HCT116 (cell line): ENCODE measurements around the gene RNU6-9. TPM values are rescaled to one million over a fixed set of nuclear protein-coding genes. Genes with fewer than 3 reads are reported as not detected.

Experiments
- ATAC-seq: fragments of 200-7000 bp; cut with Tn5 transposase; 2 replicates; pipeline ENCODE4 v1.9.1; 2020; ENCODE audit warnings: mild to moderate bottlenecking, moderate library complexity
- BruUV-seq: library from RNA; stranded (reverse); fragments of 400-500 nt; replicated peaks from 2 replicates; lab custom pipeline; 2021; lab: Mats Ljungman, UMichigan
- CTCF ChIA-PET: fragments of 300-600 bp; sonication (Branson Sonifier 250); formaldehyde crosslinking; loops from one replicate; lab custom pipeline; 2021; ENCODE audit warnings: antibody characterized with exemption; lab: Charles Lee
- POLR2A ChIA-PET: fragments of 300-600, 350-600 bp; sonication (Branson Sonifier 250); formaldehyde crosslinking; loops from one replicate; lab custom pipeline; 2021; ENCODE audit warnings: antibody characterized with exemption; lab: Charles Lee
- RAD21 ChIA-PET, 2 experiments: fragments of 300-600 bp; sonication (Branson Sonifier 250); formaldehyde crosslinking; loops; one replicate each; lab custom pipeline; 2023; ENCODE audit warnings: low total read pairs in 2 of 2; ENCODE audit not compliant: uncharacterized antibody in 2 of 2, unreplicated experiment in 2 of 2, low non-redundant PET in 1 of 2; lab: Charles Lee
- DNase-seq: peaks from one replicate; pipeline ENCODE4 v3.0.0-alpha.2; 2010; ENCODE audit warnings: low read depth, low spot score
- H2AFZ ChIP-seq: fragments of 200-600 bp; shearing (Covaris generic), sonication (generic); 2 replicates; pipeline ENCODE4 v1.6.1; 2017; ENCODE audit warnings: low read depth, mixed run types, mixed read lengths, antibody characterized with exemption, low read length; ENCODE audit not compliant: poor library complexity, severe bottlenecking
- H3K27ac ChIP-seq: 2 replicates; pipeline ENCODE4 v1.5.1; 2012; ENCODE audit warnings: low read depth, low read length
- H3K27me3 ChIP-seq: fragments of 200-600 bp; sonication (generic); 2 replicates; pipeline ENCODE4 v1.6.1; 2016; ENCODE audit warnings: mixed run types, low read length, mixed read lengths; ENCODE audit not compliant: insufficient read depth
- H3K36me3 ChIP-seq, 2 experiments: fragments of 200-500 bp in 1 of 2; fragments of 200-600 bp in 1 of 2; sonication (Bioruptor generic) in 1 of 2; sonication (generic) in 1 of 2; 2 replicates each; pipeline versions ENCODE4 v1.5.1 to v1.6.1; 2014 to 2016; ENCODE audit warnings: low read length in 2 of 2, inconsistent platforms in 1 of 2, mixed read lengths in 1 of 2, mixed run types in 1 of 2; ENCODE audit not compliant: insufficient read depth in 2 of 2, control insufficient read depth in 1 of 2
- H3K4me1 ChIP-seq, 2 experiments: fragments of 200-600 bp in 1 of 2; sonication (generic) in 1 of 2; 2 replicates each; pipeline versions ENCODE4 v1.5.1 to v1.6.1; 2012 to 2017; ENCODE audit warnings: low read length in 2 of 2, inconsistent platforms in 1 of 2, mild to moderate bottlenecking in 1 of 2, mixed read lengths in 1 of 2, mixed run types in 1 of 2, moderate library complexity in 1 of 2; ENCODE audit not compliant: insufficient read depth in 2 of 2, control insufficient read depth in 1 of 2
- H3K4me2 ChIP-seq: fragments of 200-600 bp; sonication (generic); 2 replicates; pipeline ENCODE4 v1.6.1; 2017; ENCODE audit warnings: mixed run types, low read length, mixed read lengths
- H3K4me3 ChIP-seq, 2 experiments: fragments of 200-600 bp in 1 of 2; sonication (generic) in 1 of 2; replicated peaks in 1 of 2; 2 replicates each; pipeline ENCODE4 v1.5.1; 2011 to 2016; ENCODE audit warnings: low read length in 2 of 2, control low read depth in 1 of 2, low read depth in 1 of 2, mild to moderate bottlenecking in 1 of 2, mixed read lengths in 1 of 2, mixed run types in 1 of 2
- H3K79me2 ChIP-seq: fragments of 200-600 bp; sonication (generic); 2 replicates; pipeline ENCODE4 v1.6.1; 2017; ENCODE audit warnings: mild to moderate bottlenecking, mixed run types, low read length, moderate library complexity, mixed read lengths; ENCODE audit not compliant: insufficient read depth
- H3K9ac ChIP-seq: fragments of 200-600 bp; sonication (generic); 2 replicates; pipeline ENCODE4 v1.6.1; 2016; ENCODE audit warnings: low read length, mixed read lengths
- H3K9me2 ChIP-seq: fragments of 200-600 bp; sonication (generic), shearing (Covaris generic); 2 replicates; pipeline ENCODE4 v1.6.1; 2017; ENCODE audit warnings: mixed run types, mild to moderate bottlenecking, moderate library complexity; ENCODE audit not compliant: insufficient read depth
- H3K9me3 ChIP-seq, 2 experiments: fragments of 200-500 bp in 1 of 2; fragments of 200-600 bp in 1 of 2; sonication (Bioruptor generic) in 1 of 2; sonication (generic) in 1 of 2; 2 replicates each; pipeline ENCODE4 v1.6.1; 2014 to 2017; ENCODE audit warnings: low read length in 2 of 2, mixed read lengths in 2 of 2, inconsistent platforms in 1 of 2, low read depth in 1 of 2, mild to moderate bottlenecking in 1 of 2, mixed run types in 1 of 2, moderate library complexity in 1 of 2; ENCODE audit not compliant: control insufficient read depth in 1 of 2, insufficient read depth in 1 of 2
- H4K20me1 ChIP-seq: fragments of 200-600 bp; sonication (generic), shearing (Covaris generic); 2 replicates; pipeline ENCODE4 v1.6.1; 2017; ENCODE audit warnings: mixed run types, mild to moderate bottlenecking, moderate library complexity; ENCODE audit not compliant: insufficient read depth
- CBX3 ChIP-seq: IDR thresholded peaks from 2 replicates; pipeline ENCODE4 v1.6.1; 2012; ENCODE audit warnings: low read depth
- CTCF ChIP-seq, 3 experiments: fragments of 200-600 bp in 1 of 3; sonication (generic) in 1 of 3; IDR thresholded peaks in 2 of 3; conservative IDR thresholded peaks in 1 of 3; 2 replicates each; pipeline ENCODE4 v1.5.1; 2012 to 2017; ENCODE audit warnings: low read depth in 2 of 3, low read length in 2 of 3, antibody characterized with exemption in 1 of 3, borderline replicate concordance in 1 of 3, control low read depth in 1 of 3, mild to moderate bottlenecking in 1 of 3, mixed read lengths in 1 of 3, mixed run types in 1 of 3, moderate library complexity in 1 of 3; ENCODE audit not compliant: insufficient read depth in 1 of 3
- ELF1 ChIP-seq: IDR thresholded peaks from 2 replicates; pipeline ENCODE4 v1.6.1; 2012; ENCODE audit warnings: low read depth, borderline replicate concordance
- EZH2phosphoT487 ChIP-seq: fragments of 200-600 bp; IDR thresholded peaks from 2 replicates; pipeline ENCODE4 v1.6.1; 2018; ENCODE audit warnings: antibody characterized with exemption, borderline replicate concordance
- JUND ChIP-seq: IDR thresholded peaks from 2 replicates; pipeline ENCODE4 v1.6.1; 2012
- POLR2AphosphoS5 ChIP-seq: IDR thresholded peaks from 2 replicates; pipeline ENCODE4 v1.6.1; 2011; ENCODE audit warnings: mild to moderate bottlenecking, low read depth, low read length, moderate library complexity
- RAD21 ChIP-seq: IDR thresholded peaks from 2 replicates; pipeline ENCODE4 v1.6.1; 2012; ENCODE audit warnings: low read depth, mild to moderate bottlenecking
- SRF ChIP-seq: IDR thresholded peaks from 2 replicates; pipeline ENCODE4 v1.6.1; 2012; ENCODE audit warnings: low read depth
- ZFX ChIP-seq: fragments of 450-650 bp; IDR thresholded peaks from 2 replicates; pipeline ENCODE4 v1.6.1; 2017
- intact Hi-C: fragments of 100-400 bp; cut with micrococcal nuclease; formaldehyde crosslinking; loops from 2 replicates; pipeline ENCODE4 v1.10.0; 2022
- total RNA-seq: library from RNA; stranded (reverse); gene quantifications from one replicate; pipeline ENCODE4 v1.2.1, GENCODE V29; 2021; ENCODE audit not compliant: unreplicated experiment
- TF ChIP-seq, protein P1 (sequence below): IDR thresholded peaks from 2 replicates; pipeline ENCODE4 v1.6.1; 2012
- TF ChIP-seq, protein P2 (sequence below): IDR thresholded peaks from 2 replicates; pipeline ENCODE4 v1.6.1; 2012

RNU6-9 gene
- total RNA-seq, 1 experiment from 2014 or later, result not detected

- TF ChIP-seq RAD21 (no peak), POLR2AphosphoS5 (no peak), JUND (no peak), EZH2phosphoT487 (no peak), CTCF (IDR thresholded peaks at IDR 0.05 in 2 of 3, conservative IDR thresholded peaks at IDR 0.05 in 1 of 3; ENCODE audit: borderline replicate concordance in 1 of 3, insufficient read depth in 1 of 3, low read depth in 2 of 3, low read length in 2 of 3) (no peak)
These were observed 3.1 kb downstream of the RNU6-9 start (continued) for GRCh38 chr19:896434-896833.

DNA sequence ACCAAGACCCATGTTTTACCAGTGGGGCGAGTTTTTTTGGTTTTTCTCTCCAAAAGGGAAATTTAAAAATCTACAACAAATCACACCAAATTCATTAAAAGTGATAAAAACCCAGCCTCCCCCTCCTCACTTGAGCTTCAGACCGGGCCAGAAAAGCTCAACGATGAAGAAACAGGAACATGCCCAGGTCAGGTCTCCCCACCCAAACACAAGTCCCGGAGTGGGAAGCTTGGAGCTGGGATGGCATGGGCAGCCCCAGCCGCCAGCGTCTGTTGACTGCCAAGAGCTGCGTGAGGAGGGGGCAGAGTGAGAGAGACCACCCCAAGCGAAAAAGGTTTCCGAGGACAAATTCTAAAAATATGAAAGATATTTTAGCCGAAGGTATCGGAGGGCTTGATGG lies 3.7 kb downstream of the RNU6-9 start:
- Histone ChIP-seq H3K27ac (no peak overlapping the region), H3K4me1 (peaks cover 6 to 27% of the 10 kb centered on the region in 2 experiments; a peak in 3 of 4 replicates), H3K9ac (no peak overlapping the region)
- BruUV-seq, result no TSS peak
- ChIA-PET RAD21 (no interaction called here), CTCF (no interaction called here)
- no peak for TF ChIP-seq JUND
- no peak for TF ChIP-seq CTCF (IDR thresholded peaks at IDR 0.05 in 2 of 3, conservative IDR thresholded peaks at IDR 0.05 in 1 of 3; ENCODE audit: borderline replicate concordance in 1 of 3, insufficient read depth in 1 of 3, low read depth in 2 of 3, low read length in 2 of 3)
- TF ChIP-seq, protein P1, sequence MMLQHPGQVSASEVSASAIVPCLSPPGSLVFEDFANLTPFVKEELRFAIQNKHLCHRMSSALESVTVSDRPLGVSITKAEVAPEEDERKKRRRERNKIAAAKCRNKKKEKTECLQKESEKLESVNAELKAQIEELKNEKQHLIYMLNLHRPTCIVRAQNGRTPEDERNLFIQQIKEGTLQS, result no peak
- no peak for TF ChIP-seq ELF1
- no peak for TF ChIP-seq POLR2AphosphoS5
- TF ChIP-seq, protein P2, sequence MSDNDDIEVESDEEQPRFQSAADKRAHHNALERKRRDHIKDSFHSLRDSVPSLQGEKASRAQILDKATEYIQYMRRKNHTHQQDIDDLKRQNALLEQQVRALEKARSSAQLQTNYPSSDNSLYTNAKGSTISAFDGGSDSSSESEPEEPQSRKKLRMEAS, result no peak
- no peak for TF ChIP-seq ZFX
- no peak for TF ChIP-seq EZH2phosphoT487
- TF ChIP-seq CBX3, result no peak
- no peak for TF ChIP-seq SRF
- TF ChIP-seq RAD21, result no peak
- TF ChIP-seq, all 23 proteins: peak for 0
- H3K4me2 ChIP-seq, result no peak overlapping the region
- H3K27me3 ChIP-seq, result no peaks in the 10 kb centered on the region
- ATAC-seq (no peak), DNase-seq (no peak)
- no peak overlapping the region for H3K4me3 ChIP-seq
- H2AFZ ChIP-seq, result no peak overlapping the region
- peaks cover 7% of the 10 kb centered on the region; the same call in 1 of the 2 replicates for H3K79me2 ChIP-seq
- H3K9me2 ChIP-seq, result no peaks in the 10 kb centered on the region
- peaks cover 6 to 7% of the 10 kb centered on the region in 2 experiments; a peak in 3 of 4 replicates for H3K36me3 ChIP-seq
- H3K9me3 ChIP-seq, result no peaks in the 10 kb centered on the region
- intact Hi-C loops, result no loop called here
- POLR2A ChIA-PET, result no interaction called here
- H4K20me1 ChIP-seq, result no peaks in the 10 kb centered on the region
